ENCODE measurements around the gene C9orf152. TPM values are rescaled to one million over a fixed set of nuclear protein-coding genes. Genes with fewer than 3 reads are reported as not detected.

C9orf152 gene
- total RNA-seq, 2 donors from 2014 or later, result 54.3 to 62.0 TPM

DNA sequence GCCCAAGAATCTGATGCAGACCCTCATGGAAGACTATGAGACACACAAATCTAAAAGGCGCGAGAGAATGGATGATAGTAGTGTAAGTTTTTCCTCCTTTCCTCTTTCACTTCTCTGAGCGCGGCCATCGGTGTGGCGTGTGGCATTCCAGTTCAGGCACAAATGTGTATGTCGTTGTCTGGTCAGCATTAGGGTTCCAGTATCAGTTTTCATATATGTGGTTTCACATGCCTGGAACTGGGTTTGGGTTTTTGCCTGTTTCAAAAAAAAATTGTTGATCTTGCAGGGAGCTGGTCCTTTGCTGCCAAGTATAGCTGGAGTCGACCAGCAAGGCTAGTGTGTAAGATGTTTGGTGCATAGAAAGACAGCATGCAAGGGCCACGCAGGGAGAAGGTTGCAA is 51.5 kb downstream of the C9orf152 start:
- intact Hi-C loops (cut with DNase I, micrococcal nuclease), result loop anchor here in 1 of 2 donors (10.0 kb wide), 1 partner anchor 252 kb away; no protein-coding TSS in a partner anchor
- ATAC-seq, result no peak

DNA sequence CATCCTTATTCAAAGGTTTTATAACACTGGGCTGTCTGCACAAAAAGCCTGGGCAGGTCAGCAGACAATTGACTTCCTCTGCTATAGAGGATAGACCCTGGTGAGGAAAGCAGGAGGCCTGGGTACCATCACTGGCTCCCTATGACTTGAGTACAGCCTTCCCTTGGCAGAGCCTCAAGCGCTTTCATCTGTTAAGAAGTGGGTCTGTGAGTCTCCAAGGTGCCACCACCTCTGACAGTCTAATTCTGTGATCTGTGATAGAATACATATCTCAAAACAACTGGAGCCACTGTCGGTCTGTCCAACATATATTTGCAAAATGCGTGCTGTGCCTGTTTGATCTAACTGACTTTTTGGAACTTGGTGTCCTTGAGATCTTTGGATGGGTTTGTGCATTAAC is 52.2 kb downstream of the C9orf152 start:
- intact Hi-C loops (cut with DNase I, micrococcal nuclease), result loop anchor here in 1 of 2 donors (10.0 kb wide), 1 partner anchor 251 kb away; no protein-coding TSS in a partner anchor

More for the DNA sequence above, 51.5 kb downstream of the C9orf152 start:
- no peak for DNase-seq

DNA sequence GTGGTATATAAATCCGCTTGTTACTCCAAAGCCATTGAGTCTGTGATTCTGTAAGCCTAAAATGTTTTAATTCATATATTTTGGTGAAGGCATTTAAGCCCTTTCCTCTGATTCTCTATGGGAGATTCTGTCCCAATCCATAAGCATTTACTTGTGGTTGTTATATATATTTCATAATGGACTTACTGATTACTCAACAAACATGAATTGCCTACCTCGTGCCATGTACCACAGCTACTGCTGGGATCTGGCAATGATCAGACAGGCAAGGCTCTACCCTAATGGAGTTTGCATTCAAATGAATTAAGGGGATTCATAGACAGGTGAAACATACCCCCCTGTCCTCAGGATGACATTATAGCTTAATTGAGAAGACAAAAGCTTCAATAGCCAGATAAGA is 54.5 kb downstream of the C9orf152 start:
- intact Hi-C loops (cut with DNase I, micrococcal nuclease), result loop anchor here (5.0 to 10.0 kb wide), 2 partner anchors 249 to 251 kb away; no protein-coding TSS in a partner anchor
- ATAC-seq (no peak), DNase-seq (no peak)

More for the DNA sequence above, 52.2 kb downstream of the C9orf152 start:
- DNase-seq (no peak), ATAC-seq (no peak)

DNA sequence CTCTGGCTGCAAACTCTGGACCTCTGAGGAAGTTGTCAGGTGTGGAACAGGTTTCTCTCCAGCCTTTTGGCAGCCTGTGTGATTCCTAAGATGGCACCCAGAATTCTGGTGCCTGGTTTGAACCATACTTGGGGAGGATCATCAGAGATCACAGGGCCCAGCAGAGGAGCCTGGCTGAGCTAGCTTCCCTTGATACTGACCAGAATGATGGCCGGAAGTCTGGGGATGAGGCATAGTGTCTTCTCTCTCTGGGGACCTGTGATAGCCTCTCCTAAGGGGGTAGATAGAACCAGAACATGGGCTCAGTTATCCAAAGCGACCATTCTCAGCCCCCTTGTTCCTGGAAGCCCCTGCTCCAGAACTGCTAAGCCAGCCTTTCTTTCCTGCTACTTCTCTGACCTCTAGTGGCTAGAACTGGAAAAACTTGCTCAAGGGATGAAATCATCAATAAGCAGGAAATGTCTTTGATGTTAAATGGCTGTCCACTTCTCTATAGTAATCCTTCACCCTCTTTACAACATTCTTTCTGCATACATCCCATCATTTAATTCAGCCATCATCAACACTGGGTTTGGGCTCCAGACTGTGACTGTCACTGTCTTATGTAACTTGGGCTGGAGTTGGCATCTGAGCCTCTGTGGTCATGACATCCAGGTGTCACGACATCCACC is 55.1 kb downstream of the C9orf152 start:
- intact Hi-C loops (cut with DNase I, micrococcal nuclease), result loop anchor here (5.0 to 10.0 kb wide), 2 partner anchors 248 to 251 kb away; no protein-coding TSS in a partner anchor
- ATAC-seq (peak; percentile 73), DNase-seq (no peak)

Other genes with a start within 250 kb of the C9orf152 start
- 100 to 1,000 TPM; 373 to 609 TPM for gene TXN, start 48.3 kb upstream of the C9orf152 start, total RNA-seq
- gene TXNDC8, start 129.7 kb upstream of the C9orf152 start, total RNA-seq, result not detected

Data from left colon (tissue), 2 donors.